Sigmoid colon (tissue), 4 donors: ENCODE results near the gene MYOZ2.

Experiments used
- EP300 ChIP-seq, 4 donors: sonication (generic); formaldehyde crosslinking; IDR thresholded peaks; one replicate each; pipeline ENCODE4 v1.6.1; 2017; ENCODE audit warnings: antibody characterized with exemption in 4 of 4
- POLR2A ChIP-seq, 2 donors: fragments of 450-650 bp; IDR thresholded peaks; one replicate each; pipeline ENCODE4 v1.6.1; 2016; ENCODE audit warnings: antibody characterized with exemption in 2 of 2, mild to moderate bottlenecking in 2 of 2, moderate library complexity in 2 of 2
- POLR2AphosphoS5 ChIP-seq, 4 donors: sonication (generic); formaldehyde crosslinking; IDR thresholded peaks; one replicate each; pipeline ENCODE4 v1.6.1; 2017; ENCODE audit warnings: antibody characterized with exemption in 4 of 4
- TF ChIP-seq, protein P1 (sequence below), 4 experiments: fragments of 450-650 bp in 3 of 4; fragments of 200-600 bp in 1 of 4; IDR thresholded peaks; one replicate each; pipeline ENCODE4 v1.5.1; 2016 to 2019; ENCODE audit warnings: antibody characterized with exemption in 4 of 4, mild to moderate bottlenecking in 3 of 4, moderate library complexity in 2 of 4

DNA sequence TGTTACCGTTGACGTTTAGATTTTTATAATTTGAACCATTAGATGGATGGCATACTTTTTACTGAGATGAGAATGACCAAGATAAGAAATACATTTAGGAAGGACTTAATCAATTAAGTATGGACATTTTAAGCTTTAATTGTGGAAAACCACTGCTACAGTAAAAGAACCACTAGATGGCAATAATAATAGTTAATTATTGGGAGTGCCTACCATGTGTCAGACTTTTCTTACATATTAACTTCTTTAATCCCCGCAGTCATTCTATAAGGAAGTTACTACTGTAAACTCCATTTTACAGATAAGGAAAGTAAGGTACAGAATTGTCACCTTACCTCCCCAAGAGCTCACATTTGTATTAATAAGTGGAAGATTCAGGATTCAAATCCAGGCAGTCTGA, 48.5 kb upstream of the MYOZ2 start:
- TF ChIP-seq, protein P1, sequence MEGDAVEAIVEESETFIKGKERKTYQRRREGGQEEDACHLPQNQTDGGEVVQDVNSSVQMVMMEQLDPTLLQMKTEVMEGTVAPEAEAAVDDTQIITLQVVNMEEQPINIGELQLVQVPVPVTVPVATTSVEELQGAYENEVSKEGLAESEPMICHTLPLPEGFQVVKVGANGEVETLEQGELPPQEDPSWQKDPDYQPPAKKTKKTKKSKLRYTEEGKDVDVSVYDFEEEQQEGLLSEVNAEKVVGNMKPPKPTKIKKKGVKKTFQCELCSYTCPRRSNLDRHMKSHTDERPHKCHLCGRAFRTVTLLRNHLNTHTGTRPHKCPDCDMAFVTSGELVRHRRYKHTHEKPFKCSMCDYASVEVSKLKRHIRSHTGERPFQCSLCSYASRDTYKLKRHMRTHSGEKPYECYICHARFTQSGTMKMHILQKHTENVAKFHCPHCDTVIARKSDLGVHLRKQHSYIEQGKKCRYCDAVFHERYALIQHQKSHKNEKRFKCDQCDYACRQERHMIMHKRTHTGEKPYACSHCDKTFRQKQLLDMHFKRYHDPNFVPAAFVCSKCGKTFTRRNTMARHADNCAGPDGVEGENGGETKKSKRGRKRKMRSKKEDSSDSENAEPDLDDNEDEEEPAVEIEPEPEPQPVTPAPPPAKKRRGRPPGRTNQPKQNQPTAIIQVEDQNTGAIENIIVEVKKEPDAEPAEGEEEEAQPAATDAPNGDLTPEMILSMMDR (IDR thresholded peaks at IDR 0.05), result no peak
- no peak for TF ChIP-seq POLR2A (IDR thresholded peaks at IDR 0.05)
- TF ChIP-seq EP300 (IDR thresholded peaks at IDR 0.05), result no peak
- TF ChIP-seq POLR2AphosphoS5 (IDR thresholded peaks at IDR 0.05), result no peak
